ENCODE results near the gene CRPPA. TPM values are rescaled to one million over a fixed set of nuclear protein-coding genes. Genes with fewer than 3 reads are reported as not detected.
"Not testable (repeated sequence)": the region's sequence is repeated elsewhere in the genome, so short reads cannot be mapped to it uniquely, and the experiment has no call there.

CRPPA gene
- 1 to 10 TPM; 4.4 to 5.2 (median 4.4) TPM for polyA plus RNA-seq (ENCODE audit: insufficient read length in 3 of 3)

DNA sequence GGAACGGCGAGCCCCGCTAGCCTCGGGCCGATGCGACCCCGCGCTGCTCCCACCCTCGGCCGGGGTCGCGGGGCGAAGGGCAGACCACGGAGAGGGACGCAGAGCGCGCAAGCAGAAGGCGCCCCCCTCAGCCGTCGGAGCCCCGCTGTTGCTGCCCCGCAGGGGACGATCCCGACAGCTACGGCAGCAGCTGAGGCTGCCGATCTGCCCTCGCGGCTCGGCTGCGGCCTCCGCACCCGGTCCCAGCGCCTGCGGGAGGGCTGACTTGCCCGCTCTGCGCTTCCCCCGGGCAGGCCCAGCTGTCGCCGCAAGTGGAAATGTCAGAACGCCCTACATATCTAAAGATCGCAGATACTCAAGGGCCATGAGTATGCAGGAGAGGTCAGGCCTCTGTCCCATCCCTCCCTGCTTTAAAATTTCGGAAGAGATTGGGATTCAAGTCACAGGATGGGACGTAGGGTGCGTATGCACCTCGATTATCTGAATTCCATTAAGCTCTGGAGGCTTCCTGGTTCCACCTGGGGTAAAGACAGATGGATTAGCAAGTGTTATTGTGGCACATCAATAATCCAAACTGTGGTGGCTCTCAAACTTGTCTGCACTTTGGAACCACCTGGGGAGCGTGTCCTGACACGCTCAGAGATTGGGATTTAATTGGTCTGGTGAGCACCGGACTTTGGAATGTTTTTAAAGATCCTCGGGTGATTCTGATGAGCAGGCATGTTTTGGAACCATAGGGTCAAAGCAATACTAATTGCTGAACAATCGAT is at the start of gene CRPPA:
Gene CRPPA, minus strand, starts transcription at position 206 of the 770 bp plus-strand sequence. CDS start 216 bp downstream, outside the sequence.
- DNase-seq (ENCODE audit: low read depth in 3 of 3, low spot score in 2 of 3): no peak

DNA sequence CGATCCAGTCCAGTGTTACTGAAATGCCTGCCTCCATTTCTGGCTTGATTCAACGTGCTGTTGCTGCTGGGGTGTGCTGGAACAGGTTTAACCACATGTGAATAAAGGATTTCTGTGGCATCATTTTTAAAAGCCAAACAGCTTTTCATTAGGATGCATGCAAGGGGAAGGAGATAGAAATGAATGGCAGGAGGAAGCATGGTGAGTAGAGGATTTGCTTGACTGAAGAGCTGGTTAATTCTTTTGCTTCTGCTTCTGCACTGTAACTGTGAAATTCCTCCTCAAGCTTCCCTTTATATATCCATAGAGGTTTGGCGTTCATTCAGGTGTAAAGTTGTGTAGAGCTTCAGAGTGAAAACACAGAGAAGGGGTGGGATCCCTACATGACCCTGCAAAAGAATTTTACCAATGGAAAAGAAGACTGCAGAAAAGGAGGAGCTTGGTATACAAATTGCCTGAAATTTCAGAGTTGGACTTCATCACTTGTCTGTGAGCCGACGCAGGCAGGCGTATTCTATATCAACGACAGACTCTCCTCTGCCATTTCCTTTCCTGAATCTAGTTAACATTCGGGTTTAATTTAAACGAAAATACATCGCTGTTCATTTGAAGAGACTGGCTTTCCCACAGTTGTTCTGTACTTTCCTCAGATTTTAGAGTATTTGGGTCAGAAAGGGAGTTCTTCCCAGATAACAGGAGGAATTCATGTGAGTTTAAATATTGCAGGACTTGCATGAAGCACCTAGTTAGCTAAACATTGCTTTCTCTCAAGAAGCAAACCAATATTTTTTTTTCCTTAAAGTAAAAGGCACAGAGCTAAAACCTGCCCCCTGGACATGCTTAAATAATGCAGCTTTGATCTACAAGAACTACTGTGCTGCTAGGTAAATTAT is 44.4 kb upstream of the CRPPA start, which contains the start of gene SOSTDC1:
Gene SOSTDC1, minus strand, starts transcription at position 270 of the 893 bp plus-strand sequence. Its CDS starts 70 bp downstream, at position 200.
- DNase-seq (ENCODE audit: low read depth in 3 of 3, low spot score in 2 of 3): peak in 2 of 3 donors; percentile 48 to 56

DNA sequence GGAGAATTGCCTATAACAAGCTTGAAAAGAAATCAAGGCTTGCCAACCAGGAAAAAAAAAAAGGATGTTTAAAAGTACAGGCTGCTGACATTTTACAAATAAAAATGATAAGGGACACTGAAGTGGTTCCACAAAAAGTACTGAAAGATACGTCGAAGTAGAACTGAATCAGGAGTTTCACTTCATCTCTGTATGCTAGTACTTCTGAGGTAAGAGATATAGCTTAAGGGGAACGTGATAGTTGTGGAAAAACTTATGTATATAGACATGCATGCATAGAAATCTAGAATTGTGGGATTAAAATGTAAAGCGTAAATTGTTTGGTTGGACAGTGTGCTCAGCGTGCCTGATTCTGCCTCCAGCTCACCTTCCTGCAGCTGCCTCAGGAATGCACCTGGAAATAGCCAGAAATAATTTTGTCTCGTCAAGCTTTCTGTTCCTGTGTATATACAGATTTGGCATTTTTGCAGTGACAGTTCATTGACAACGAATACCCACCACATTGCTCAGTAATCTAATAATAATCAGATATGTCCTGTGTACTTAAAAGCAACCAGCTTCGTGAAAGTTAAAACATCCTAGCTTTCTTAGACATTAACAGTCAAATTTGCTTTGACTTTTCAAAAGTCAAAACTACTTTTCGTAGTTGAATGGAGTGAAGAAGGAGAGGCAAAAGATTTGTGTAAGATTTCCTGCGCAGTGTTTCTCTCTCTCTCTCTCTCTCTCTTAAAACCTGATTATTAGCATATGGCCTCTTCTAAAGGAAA is 42.8 kb upstream of the CRPPA start:
- no peak for DNase-seq (ENCODE audit: low read depth in 3 of 3, low spot score in 2 of 3)

DNA sequence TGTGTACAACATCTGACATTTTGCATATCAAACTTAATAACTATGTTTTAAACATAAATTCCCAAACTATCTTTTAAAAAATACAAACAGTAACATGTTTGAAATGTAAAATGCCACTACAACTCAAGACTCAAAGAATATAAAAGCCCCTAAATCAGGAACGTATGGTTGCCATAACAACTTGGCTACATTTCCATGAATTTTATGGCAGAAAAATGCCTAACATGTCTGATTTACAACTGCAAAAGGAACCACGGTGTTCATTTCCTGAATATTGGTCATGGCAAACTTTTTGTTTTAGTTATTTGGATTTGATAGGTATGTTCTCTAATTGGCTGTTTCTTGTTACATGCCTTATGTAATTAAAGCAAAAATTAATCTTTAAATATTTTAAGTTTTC is 42.2 kb upstream of the CRPPA start:
- no peak for DNase-seq (ENCODE audit: low read depth in 3 of 3, low spot score in 2 of 3)

DNA sequence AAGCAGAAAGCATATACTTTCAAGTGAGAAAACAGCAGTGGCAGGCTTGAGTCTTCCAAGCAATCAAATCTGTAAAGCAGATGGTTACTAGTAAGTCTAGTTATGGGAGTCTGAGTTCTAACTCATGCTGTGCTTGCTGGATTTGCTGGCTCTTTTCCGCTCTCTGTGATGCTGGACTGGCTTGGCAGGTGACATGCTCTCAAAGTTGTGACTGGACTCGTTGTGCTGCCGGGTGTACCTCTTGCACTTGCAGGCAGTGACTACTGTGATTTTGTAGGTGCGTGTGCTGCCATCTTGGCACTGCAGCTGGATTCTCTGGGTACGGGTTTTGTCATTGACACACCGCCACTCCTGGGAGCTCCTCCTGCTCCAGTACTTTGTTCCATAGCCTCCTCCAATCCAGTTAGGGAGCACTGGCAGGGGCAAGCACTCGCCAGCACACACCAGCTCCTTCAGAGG is 41.1 kb upstream of the CRPPA start:
- DNase-seq (ENCODE audit: low read depth in 3 of 3, low spot score in 2 of 3): no peak

DNA sequence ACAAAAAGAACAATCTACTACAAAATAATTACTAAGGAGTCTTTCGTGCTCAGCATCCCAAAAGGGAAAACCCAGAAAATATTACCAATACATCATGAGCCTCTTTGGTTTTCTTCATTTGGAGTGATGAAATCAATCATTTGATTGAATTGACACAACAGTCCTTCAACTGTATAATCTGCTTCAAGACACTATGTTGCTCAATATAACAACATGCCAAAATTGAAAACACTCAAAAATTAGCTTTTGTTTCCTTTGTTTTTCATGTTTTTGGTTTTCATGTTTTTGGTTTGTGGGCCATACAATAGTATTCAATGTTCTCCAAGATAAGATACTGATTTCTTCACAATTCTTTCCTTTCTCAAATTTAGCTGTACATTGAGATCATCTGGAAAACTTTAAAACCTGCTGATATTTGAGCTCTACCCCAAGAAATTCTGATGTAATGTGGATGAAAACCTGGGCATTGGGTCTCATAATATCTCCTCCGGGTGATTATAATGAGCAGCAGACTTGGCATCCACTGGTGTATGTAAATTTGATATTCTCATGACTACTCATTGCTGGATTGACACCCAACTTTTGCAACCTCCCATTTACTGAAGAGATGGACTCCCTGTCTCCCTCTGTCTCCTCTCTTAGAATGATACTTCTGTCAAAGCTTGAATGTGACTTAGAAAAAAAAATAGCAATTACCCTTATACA is 39.6 kb upstream of the CRPPA start:
- no peak for DNase-seq (ENCODE audit: low read depth in 3 of 3, low spot score in 2 of 3)

DNA sequence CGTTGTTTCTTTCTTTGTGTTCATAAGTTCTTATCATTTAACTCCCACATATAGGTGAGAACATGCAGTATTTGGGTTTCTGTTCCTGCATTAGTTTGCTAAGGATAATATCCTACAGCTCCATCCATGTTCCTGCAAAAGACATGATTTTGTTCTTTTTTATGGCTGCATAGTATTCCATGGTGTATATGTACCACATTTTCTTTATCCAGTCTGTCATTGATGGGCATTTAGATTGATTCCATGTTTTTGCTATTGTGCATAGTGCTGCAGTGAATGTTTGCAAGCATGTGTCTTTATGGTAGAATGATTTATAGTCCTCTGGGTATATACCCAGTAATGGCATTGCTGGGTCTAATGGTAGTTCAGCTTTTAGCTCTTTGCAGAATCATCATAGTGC is 35.0 kb upstream of the CRPPA start:
- not testable (repeated sequence) for DNase-seq (ENCODE audit: low read depth in 3 of 3, low spot score in 2 of 3)

DNA sequence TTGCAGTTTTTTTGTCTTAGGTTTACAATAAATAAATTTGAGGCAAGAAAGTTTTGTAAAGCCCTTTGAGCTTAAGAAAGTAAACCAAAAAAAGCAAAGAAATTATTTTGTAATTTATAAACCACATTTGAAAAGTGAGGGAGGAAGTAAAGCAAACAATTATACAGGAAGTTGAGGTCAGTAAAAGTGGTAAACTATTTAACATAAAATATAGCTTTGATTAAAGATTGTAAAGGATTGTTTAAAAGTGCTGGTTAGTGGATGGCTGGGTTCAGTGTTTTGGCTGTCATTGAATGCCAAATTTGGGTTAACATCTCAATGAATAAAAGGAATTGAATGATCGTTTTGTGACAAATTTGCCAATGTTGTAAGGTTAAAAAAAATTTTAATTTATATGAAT is 34.3 kb upstream of the CRPPA start:
- DNase-seq (ENCODE audit: low read depth in 3 of 3, low spot score in 2 of 3): no peak

DNA sequence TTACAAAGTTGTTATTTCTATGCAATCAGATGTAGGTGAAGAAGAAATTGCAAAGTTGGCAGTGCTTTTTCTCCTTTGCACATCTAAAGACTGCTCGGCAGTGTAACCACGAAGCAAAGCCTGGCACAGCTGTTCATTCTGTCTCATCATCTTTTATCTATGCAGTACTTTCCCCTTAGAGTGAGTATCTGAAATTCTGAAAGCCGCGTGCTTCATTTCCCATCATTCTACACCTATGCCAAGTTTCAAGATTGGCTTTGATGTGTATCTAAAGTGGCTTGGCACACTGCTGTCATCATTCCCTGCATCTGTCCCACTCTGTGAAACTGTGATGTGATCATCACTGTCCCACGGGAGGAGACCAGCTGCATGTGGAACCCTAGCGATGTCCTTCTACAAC is 29.0 kb upstream of the CRPPA start:
- DNase-seq (ENCODE audit: low read depth in 3 of 3, low spot score in 2 of 3): no peak

DNA sequence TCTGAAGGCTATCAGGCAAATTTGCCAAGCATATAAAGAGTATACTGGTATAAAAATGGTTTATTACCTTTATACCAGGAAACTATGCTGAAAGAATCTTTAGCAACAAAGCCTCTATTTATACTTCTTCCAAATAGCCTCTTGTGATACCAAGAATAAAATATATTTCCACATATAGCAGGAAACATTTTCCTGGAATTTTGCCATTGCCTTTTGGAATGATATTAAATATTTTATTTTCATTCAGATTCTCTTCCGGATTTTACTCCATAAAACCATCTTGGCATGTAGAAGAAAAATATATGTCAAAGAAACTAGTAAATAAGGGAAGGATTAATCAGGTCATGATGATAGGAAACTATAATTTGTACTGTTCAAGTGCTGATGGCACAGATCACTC is 26.5 kb upstream of the CRPPA start:
- no peak for DNase-seq (ENCODE audit: low read depth in 3 of 3, low spot score in 2 of 3)

DNA sequence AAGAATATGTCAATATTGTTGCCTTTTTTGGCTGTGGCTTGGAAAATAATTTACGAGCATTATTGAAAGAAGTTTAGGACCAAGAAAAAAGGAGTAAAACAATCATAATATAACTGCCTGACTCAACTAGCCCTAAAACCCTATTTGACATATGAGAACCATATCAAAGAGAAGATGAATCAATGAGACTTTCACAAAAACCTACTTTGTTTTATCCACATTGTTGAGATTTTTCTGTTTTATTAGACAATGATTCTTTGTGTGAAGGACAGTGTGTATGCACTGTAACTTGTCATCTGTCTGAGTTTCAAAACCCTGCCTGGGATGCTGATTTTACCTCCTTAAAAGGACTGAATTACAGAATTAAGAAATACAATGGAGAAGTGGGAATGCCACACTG is 25.2 kb upstream of the CRPPA start:
- no peak for DNase-seq (ENCODE audit: low read depth in 3 of 3, low spot score in 2 of 3)

DNA sequence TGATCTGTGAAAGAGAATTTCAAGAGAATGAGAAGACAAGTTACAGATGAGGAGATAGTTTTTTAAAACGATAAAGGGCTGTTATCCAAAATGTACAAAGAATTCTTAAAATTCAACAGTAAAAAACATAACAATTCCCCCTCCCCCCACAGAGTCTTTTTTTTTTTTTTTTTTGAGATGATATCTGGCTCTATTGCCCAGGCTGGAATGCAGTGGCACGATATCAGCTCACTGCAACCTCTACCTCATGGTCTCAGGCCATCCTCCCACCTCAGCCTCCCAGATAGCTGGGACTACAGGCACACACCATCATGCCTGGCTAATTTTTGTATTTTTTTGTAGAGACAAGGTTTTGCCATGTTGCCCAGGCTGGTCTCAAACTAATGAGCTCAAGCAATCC is 22.5 kb upstream of the CRPPA start:
- DNase-seq (ENCODE audit: low read depth in 3 of 3, low spot score in 2 of 3): not testable (repeated sequence)

DNA sequence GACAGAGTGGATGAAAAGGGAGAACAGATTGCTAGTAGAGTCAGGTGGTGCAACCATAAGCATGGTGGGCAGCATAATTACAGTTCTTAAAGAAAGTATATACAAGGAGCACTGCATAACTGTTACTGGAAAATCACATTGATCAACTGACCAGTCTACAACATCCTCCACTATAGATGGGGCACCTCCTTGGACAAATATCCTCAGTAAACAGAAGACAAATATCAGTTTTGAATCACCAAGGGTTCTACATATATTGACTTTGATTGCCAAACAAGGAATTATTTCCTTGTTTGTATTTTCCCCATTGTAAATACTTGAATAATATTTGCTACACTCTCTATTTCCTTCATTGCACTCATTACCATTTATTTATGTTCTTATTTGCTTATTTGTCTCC is 17.6 kb upstream of the CRPPA start:
- DNase-seq (ENCODE audit: low read depth in 3 of 3, low spot score in 2 of 3): no peak

DNA sequence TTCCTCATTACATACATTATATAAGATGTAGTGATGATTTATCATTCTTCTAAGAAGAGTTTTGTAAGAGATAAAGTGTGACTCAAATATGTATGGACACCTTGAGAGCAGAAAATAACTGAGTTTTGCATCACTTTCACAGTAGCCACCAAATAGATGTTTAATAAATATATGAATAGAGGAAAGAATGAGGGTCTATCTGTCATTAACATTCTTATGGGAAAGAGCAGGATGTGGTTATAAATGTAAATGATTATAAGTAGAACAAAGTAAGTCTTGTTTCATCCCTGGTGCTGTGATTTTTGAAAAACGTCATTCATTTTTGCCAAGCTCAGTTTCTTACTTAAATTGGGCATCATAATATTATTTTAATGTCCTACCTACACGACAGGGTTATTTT is 15.0 kb upstream of the CRPPA start:
- DNase-seq (ENCODE audit: low read depth in 3 of 3, low spot score in 2 of 3): no peak

DNA sequence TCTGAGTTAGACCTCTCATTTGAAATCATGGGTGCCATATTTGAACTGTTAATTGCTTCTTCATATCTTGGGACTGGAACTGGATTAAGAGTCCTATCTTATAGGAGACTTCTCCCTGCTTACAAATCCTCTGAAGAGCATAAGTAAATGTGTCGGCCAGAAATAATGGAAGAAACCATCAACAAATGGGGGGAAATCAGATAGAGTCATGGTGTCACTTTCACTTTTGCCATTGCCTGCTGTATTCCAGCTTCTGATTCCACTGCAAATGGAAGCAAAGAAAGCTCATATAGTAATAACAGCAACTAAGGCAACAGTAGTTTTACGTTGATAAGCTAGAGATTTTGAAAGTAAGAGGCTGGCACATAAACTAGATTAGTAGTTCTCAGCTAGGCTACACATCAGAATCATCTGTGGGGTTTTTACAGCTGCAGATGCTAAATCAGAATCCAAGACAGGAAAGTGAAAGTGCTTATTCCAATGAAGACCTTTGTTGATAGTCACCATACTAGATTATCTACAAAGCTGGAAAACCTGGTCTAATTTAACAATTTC is 12.3 kb upstream of the CRPPA start:
- DNase-seq (ENCODE audit: low read depth in 3 of 3, low spot score in 2 of 3): no peak

DNA sequence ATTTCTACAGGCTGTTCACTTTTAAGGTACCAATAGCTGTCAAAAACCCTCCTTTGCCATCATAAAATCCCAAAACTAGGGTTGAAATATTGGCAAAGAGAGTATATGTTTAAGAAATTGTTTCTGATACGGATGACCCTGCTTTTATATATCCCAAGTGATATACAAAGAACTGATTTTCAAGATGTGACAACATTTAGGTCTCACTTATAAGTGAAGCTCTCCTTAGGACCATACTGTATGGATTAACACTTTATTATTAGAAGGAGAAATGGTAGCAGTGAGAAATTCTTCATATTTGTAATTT is 11.0 kb upstream of the CRPPA start:
- no peak for DNase-seq (ENCODE audit: low read depth in 3 of 3, low spot score in 2 of 3)

DNA sequence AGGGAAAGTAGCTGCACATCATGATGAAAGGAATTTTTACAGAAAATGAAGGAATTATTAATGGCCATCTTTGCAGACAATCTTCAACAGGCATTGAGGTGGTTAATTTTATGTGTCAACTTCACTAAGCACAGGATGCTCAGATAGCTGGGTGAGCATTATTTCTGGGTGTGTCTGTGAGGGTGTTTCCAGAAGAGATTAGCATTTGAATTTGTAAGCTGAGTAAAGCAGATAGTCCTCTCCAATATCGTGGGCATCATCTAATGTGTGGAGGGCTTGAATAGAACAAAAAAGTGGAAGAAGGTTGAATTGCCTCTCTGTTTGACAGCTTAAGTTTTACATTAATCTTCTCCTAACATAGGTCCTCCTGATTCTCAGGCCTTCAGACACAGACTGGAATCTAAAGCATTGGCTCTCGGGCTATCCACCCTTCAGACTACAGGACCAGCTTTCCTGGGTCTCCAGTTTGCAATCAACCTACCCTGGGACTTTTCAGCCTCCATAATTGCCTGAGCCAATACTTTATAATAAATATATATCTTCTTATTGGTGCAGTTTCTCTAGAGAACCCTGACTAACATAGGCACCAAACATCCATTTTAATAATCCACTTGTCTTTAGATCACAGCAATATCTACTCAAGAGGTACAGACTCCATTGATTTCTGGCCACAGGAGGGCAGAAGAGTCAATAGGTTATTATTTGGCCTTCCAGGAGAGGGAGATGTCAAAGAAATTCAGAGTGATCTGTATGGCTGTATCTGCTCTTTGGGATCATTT is 10.5 kb upstream of the CRPPA start:
- no peak for DNase-seq (ENCODE audit: low read depth in 3 of 3, low spot score in 2 of 3)

DNA sequence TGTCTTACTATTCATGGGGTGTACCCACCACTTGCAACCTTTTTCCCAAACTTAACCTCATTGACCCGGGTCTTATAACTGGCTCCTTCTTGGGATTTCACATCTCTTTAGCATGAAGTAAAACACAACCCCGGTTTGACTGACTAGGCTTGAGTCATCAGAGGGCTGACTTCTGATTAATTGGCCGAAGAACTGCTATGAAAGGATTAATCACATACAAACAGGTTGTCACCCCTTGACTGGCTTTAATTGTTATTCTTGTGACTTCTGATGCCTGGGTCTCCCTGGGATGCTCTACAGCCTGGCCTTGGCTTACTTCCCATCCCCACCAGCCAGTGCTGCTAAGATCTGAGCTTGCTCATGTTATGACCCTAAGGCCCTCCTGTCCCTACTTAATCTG is 8.8 kb upstream of the CRPPA start:
- no peak for DNase-seq (ENCODE audit: low read depth in 3 of 3, low spot score in 2 of 3)

DNA sequence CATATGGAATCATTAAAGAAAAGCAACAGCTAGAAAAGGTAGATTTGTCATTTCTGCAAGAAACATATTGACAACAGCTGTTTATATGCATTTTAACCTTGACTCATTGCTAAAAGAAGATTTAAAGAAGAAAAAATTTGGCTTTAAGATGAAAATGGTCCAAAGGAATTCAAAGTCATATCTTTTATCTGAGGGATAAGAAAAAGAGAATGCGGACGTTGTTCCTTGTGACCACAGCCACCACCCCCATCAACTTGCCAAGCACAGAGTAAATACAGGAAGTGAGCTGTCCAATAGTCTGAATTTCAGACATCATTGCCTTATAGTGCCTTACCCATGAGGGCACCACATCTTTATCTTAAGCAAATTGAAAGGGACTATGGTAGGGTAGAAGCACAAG is 7.3 kb upstream of the CRPPA start:
- DNase-seq (ENCODE audit: low read depth in 3 of 3, low spot score in 2 of 3): no peak
